A549 treated with GW870086 at 1 μM for 4 hours (cell line): Measurements from ENCODE around the gene ABI3. TPM values are rescaled to one million over a fixed set of nuclear protein-coding genes. Genes with fewer than 3 reads are reported as not detected.

Source experiments
- total RNA-seq: library from RNA; stranded (reverse); fragments of 200-300 nt; extraction: Qiagen RNA extraction; gene quantifications from 5 replicates; pipeline ENCODE4 v1.2.3, GENCODE V29; 2022; ENCODE audit warnings: low read depth

ABI3 gene
- not detected in 5 replicates for total RNA-seq

DNA sequence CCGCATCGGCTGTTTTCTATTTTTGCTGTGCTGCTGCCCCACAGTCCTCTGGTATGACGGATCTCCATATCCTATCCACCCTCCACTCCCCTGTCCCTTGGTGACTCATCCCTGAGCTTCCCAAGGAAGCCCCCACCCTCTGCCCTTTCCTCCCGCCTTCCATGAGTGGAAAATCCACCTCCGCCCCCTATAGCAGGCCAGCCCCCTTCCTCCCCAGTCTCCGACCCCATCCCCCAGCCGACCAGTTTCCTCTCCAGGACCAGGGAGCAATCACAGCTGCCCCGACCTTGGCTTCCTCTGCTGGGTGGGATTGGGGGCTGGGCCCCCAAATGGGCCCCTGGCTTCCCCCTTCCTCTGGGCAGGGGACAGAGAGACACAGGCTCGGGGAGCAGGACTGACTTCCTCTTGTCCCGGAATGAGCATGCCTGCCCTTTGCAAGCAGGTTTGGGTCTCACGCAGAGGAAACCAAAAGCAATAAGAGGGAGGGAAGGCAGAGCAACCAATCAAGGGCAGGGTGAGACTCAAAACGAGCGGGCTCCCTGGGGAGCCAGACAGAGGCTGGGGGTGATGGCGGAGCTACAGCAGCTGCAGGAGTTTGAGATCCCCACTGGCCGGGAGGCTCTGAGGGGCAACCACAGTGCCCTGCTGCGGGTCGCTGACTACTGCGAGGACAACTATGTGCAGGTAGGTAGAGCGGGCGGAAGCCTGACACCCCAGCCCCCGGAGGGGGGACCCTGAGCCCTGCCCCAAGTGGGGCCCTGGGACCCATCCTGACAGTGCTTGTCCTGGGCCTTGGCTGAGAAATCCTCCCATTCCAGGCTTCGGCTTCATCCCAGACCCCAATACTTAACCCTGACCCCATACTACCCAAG lies at the start of gene ABI3, which contains the start of gene GNGT2:
Gene ABI3 (plus strand): TSS at position 550 of the 872 bp plus-strand sequence. CDS start 18 bp downstream, at position 568.
Gene GNGT2 (minus strand): TSS at position 417 of the 872 bp plus-strand sequence. CDS start 3,152 bp downstream, outside the sequence.

DNA sequence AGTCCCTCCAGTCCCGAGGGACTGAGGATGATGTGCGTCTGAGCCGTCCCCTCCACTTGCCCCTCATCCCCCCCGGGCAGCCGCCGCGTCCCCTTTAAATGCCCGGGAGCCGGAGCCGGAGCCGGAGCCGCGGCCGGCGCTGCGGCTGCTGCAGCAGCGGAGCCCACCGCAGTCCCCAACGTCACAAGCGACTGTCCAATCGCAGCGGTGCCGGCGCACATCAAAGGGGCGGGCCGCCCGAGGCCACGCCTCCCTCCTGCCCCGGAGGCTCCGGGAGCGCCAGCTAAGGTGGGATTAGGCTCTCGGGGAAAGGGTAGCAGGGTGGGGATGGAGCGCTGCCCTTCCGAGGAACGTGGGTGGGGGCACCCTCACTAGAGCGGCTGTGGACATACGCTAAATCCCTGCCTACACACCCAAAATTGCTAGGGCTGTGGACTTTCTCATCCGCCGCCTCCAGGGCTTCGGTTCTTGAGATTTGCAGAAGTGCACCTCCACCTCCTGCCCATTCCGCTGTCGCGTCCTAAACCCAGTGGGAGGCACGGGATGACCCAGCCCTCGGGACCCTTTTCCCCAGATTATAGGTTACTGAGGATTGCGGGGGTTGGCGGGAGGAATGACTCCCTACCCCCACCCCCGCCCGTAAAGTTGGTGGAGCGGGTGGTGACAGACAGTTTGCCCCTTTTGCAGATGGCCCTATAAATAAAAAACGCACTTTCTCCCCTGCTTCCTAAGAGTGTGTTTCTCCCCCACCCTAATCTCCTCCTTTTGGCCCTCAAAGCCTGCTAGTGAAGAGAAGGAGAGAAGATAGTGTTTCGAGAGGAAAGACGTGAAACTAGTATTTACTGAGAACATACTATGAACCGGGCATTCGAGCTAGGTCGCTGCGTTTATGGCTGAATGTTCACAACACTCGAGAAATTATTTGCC lies 20.4 kb downstream of the ABI3 start, which contains the start of gene PHOSPHO1:
Gene PHOSPHO1 (minus strand): TSS at position 152 of the 927 bp plus-strand sequence. CDS start 4,096 bp downstream, outside the sequence.

Other genes starting within 250 kb of the ABI3 start
- 4.1 to 6.1 TPM (median 4.6 TPM) in 5 replicates for gene GIP, start 242.1 kb upstream of the ABI3 start, total RNA-seq
- gene IGF2BP1, start 213.3 kb upstream of the ABI3 start, total RNA-seq = 48.1 to 93.6 TPM (median 82.4 TPM) in 5 replicates
- gene B4GALNT2, start 77.9 kb upstream of the ABI3 start, total RNA-seq = 0.35 to 0.55 TPM (median 0.38 TPM) in 5 replicates
- gene GNGT2, start 133 bp upstream of the ABI3 start, total RNA-seq = 0.58 to 1.1 TPM (median 0.87 TPM) in 5 replicates
- gene PHOSPHO1, start 20.1 kb downstream of the ABI3 start, total RNA-seq = 0.22 to 0.79 TPM (median 0.52 TPM) in 5 replicates
- 7.0 to 9.5 TPM (median 7.8 TPM) in 5 replicates for gene ZNF652, start 151.5 kb downstream of the ABI3 start, total RNA-seq
- gene PHB1, start 204.2 kb downstream of the ABI3 start, total RNA-seq = 322 to 483 TPM (median 457 TPM) in 5 replicates